H1 (cell line): Measurements from ENCODE around the gene TOMT. TPM values are rescaled to one million over a fixed set of nuclear protein-coding genes. Genes with fewer than 3 reads are reported as not detected.

ENCODE experiments used
- CTCF ChIA-PET: fragments of 300-600 bp; sonication (Branson Sonifier 250); formaldehyde crosslinking; loops from one replicate; lab custom pipeline; 2021; ENCODE audit not compliant: partially characterized antibody; lab: Charles Lee
- POLR2A ChIA-PET: fragments of 300-600 bp; sonication (Branson Sonifier 250); formaldehyde crosslinking; loops from one replicate; lab custom pipeline; 2021; ENCODE audit warnings: inconsistent platforms; ENCODE audit not compliant: partially characterized antibody; lab: Charles Lee
- DNase-seq, 2 experiments: peaks; one replicate each; pipeline versions ENCODE4 v3.0.0 to v3.0.0-alpha.2; 2010 to 2022; ENCODE audit warnings: low spot score in 2 of 2, low read depth in 1 of 2, mixed read lengths in 1 of 2
- FAIRE-seq: peaks from 2 replicates; lab custom pipeline; 2011; peaks lifted over from hg19 to GRCh38; lab: Jason Lieb, UNC
- H2AFZ ChIP-seq: 2 replicates; pipeline ENCODE4 v1.8.1; 2012; ENCODE audit warnings: low read length, inconsistent platforms
- H2AK5ac ChIP-seq: 2 replicates; pipeline ENCODE4 v1.6.1; 2013; ENCODE audit warnings: low read depth, low read length
- H2BK120ac ChIP-seq: replicated peaks from 2 replicates; pipeline ENCODE3; 2013; ENCODE audit warnings: low read depth, low read length, inconsistent platforms
- H2BK12ac ChIP-seq: 2 replicates; pipeline ENCODE4 v1.6.1; 2013; ENCODE audit warnings: low read depth, low read length
- H2BK15ac ChIP-seq: 2 replicates; pipeline ENCODE4 v1.6.1; 2013; ENCODE audit warnings: low read length
- H2BK20ac ChIP-seq: 2 replicates; pipeline ENCODE4 v1.6.1; 2013; ENCODE audit warnings: low read length
- H2BK5ac ChIP-seq: 2 replicates; pipeline ENCODE4 v1.6.1; 2013; ENCODE audit warnings: low read depth, low read length
- H3K14ac ChIP-seq: 2 replicates; pipeline ENCODE4 v1.6.1; 2013; ENCODE audit warnings: inconsistent platforms; ENCODE audit not compliant: insufficient read length
- H3K18ac ChIP-seq: 2 replicates; pipeline ENCODE4 v1.6.1; 2013; ENCODE audit warnings: low read length; ENCODE audit errors: extremely low read depth
- H3K23ac ChIP-seq: 2 replicates; pipeline ENCODE4 v1.6.1; 2013; ENCODE audit warnings: inconsistent platforms; ENCODE audit not compliant: insufficient read length
- H3K23me2 ChIP-seq: 2 replicates; pipeline ENCODE4 v1.6.1; 2013; ENCODE audit warnings: low read depth, low read length
- H3K27ac ChIP-seq: 2 replicates; pipeline ENCODE4 v1.6.1; 2011; ENCODE audit warnings: low read depth, low read length, inconsistent platforms
- H3K27me3 ChIP-seq, 4 experiments: replicated peaks in 1 of 4; 1 replicate in 1 of 4; 2 replicates in 3 of 4; pipeline versions ENCODE4 v1.6.1 to v1.8.1; 2011 to 2013; ENCODE audit warnings: low read length in 3 of 4, mild to moderate bottlenecking in 3 of 4, inconsistent platforms in 2 of 4, mixed read lengths in 2 of 4, moderate library complexity in 1 of 4; ENCODE audit not compliant: control insufficient read depth in 3 of 4, insufficient read depth in 3 of 4; ENCODE audit errors: extremely low read depth in 1 of 4
- H3K36me3 ChIP-seq, 4 experiments: 2 replicates each; pipeline versions ENCODE4 v1.6.1 to v1.8.1; 2011 to 2013; ENCODE audit warnings: mild to moderate bottlenecking in 4 of 4, low read length in 3 of 4, moderate library complexity in 2 of 4, control low read depth in 1 of 4, inconsistent platforms in 1 of 4; ENCODE audit not compliant: insufficient read depth in 4 of 4, control insufficient read depth in 2 of 4
- H3K4ac ChIP-seq: replicated peaks from 2 replicates; pipeline ENCODE3; 2013; ENCODE audit warnings: low read length, low read depth, mixed read lengths, inconsistent platforms; ENCODE audit not compliant: insufficient read length
- H3K4me1 ChIP-seq, 4 experiments: replicated peaks in 1 of 4; 1 replicate in 1 of 4; 2 replicates in 3 of 4; pipeline versions ENCODE4 v1.6.1 to v1.8.1; 2011 to 2013; ENCODE audit warnings: low read length in 3 of 4, inconsistent platforms in 2 of 4, mixed read lengths in 1 of 4; ENCODE audit not compliant: insufficient read depth in 4 of 4, control insufficient read depth in 3 of 4
- H3K4me2 ChIP-seq, 2 experiments: 2 replicates each; pipeline versions ENCODE4 v1.6.1 to v1.8.1; 2011 to 2013; ENCODE audit warnings: low read depth in 2 of 2, low read length in 2 of 2, control low read depth in 1 of 2, inconsistent platforms in 1 of 2, mild to moderate bottlenecking in 1 of 2; ENCODE audit not compliant: insufficient read depth in 1 of 2
- H3K4me3 ChIP-seq, 4 experiments: fragments of 200-600, 300-600 bp in 1 of 4; sonication (generic), shearing (Covaris generic), sonication (Bioruptor Twin) in 1 of 4; 2 replicates each; pipeline versions ENCODE4 v1.5.1 to v1.8.1; 2011 to 2016; ENCODE audit warnings: low read length in 4 of 4, low read depth in 3 of 4, control low read depth in 2 of 4, inconsistent platforms in 2 of 4, mild to moderate bottlenecking in 2 of 4, mixed read lengths in 1 of 4, moderate library complexity in 1 of 4; ENCODE audit not compliant: insufficient read depth in 2 of 4; ENCODE audit errors: extremely low read depth in 1 of 4
- H3K56ac ChIP-seq: replicated peaks from 2 replicates; pipeline ENCODE3; 2013; ENCODE audit warnings: low read depth, mild to moderate bottlenecking, mixed read lengths, low read length, inconsistent platforms; ENCODE audit not compliant: insufficient read length
- H3K79me1 ChIP-seq: 2 replicates; pipeline ENCODE4 v1.6.1; 2013; ENCODE audit warnings: low read depth, low read length, control low read depth
- H3K79me2 ChIP-seq, 2 experiments: 2 replicates each; pipeline versions ENCODE4 v1.6.1 to v1.8.1; 2012 to 2013; ENCODE audit warnings: low read length in 2 of 2, mild to moderate bottlenecking in 2 of 2, inconsistent platforms in 1 of 2; ENCODE audit not compliant: insufficient read depth in 2 of 2, control insufficient read depth in 1 of 2
- H3K9ac ChIP-seq, 4 experiments: replicated peaks in 1 of 4; 1 replicate in 1 of 4; 2 replicates in 3 of 4; pipeline versions ENCODE4 v1.6.1 to v1.8.1; 2011 to 2013; ENCODE audit warnings: low read depth in 3 of 4, low read length in 3 of 4, control low read depth in 2 of 4, mild to moderate bottlenecking in 2 of 4, moderate library complexity in 2 of 4, inconsistent platforms in 1 of 4; ENCODE audit errors: extremely low read depth in 1 of 4
- H3K9me3 ChIP-seq, 2 experiments: 2 replicates each; pipeline versions ENCODE4 v1.6.1 to v1.8.1; 2012 to 2013; ENCODE audit warnings: mild to moderate bottlenecking in 2 of 2, moderate library complexity in 2 of 2, control low read depth in 1 of 2, inconsistent platforms in 1 of 2, low read depth in 1 of 2, low read length in 1 of 2, mixed read lengths in 1 of 2; ENCODE audit not compliant: insufficient read depth in 2 of 2
- H4K20me1 ChIP-seq, 2 experiments: replicated peaks in 1 of 2; 2 replicates each; pipeline versions ENCODE3 to v1.8.1; 2011 to 2013; ENCODE audit warnings: inconsistent platforms in 2 of 2, low read length in 2 of 2, mild to moderate bottlenecking in 1 of 2; ENCODE audit not compliant: insufficient read depth in 2 of 2, control insufficient read depth in 1 of 2
- H4K5ac ChIP-seq: 2 replicates; pipeline ENCODE4 v1.6.1; 2013; ENCODE audit warnings: low read length, low read depth, mixed read lengths, inconsistent platforms; ENCODE audit not compliant: insufficient read length
- H4K8ac ChIP-seq: 2 replicates; pipeline ENCODE4 v1.8.0; 2013; ENCODE audit warnings: mild to moderate bottlenecking, moderate library complexity, low read length, inconsistent platforms; ENCODE audit not compliant: insufficient read depth; ENCODE audit errors: extremely low read depth
- H4K91ac ChIP-seq: replicated peaks from 2 replicates; pipeline ENCODE3; 2013; ENCODE audit warnings: low read length, mixed read lengths, inconsistent platforms; ENCODE audit not compliant: insufficient read length
- BRCA1 ChIP-seq: IDR thresholded peaks from 2 replicates; pipeline ENCODE4 v1.6.1; 2012; ENCODE audit warnings: low read depth, low read length, improper control_type of control experiment
- KDM5A ChIP-seq: fragments of 200-600 bp; IDR thresholded peaks from 2 replicates; pipeline ENCODE4 v1.7.1; 2012; ENCODE audit warnings: mild to moderate bottlenecking, low read length, inconsistent platforms, mixed read lengths
- RNF2 ChIP-seq: fragments of 200-900, 300-1000 bp; sonication (generic); IDR thresholded peaks from 2 replicates; pipeline ENCODE4 v1.7.1; 2016; ENCODE audit warnings: borderline replicate concordance, low read depth, mild to moderate bottlenecking, antibody characterized with exemption, low read length; ENCODE audit not compliant: poor library complexity, severe bottlenecking; ENCODE audit errors: missing control alignments
- WGBS, 2 experiments: shearing (Covaris generic) in 1 of 2; methylation state at CpG; one replicate each; pipeline versions ENCODE4 v1.1.6 to v1.1.7; 2013 to 2015; ENCODE audit warnings: low lambda C conversion rate in 2 of 2, mixed read lengths in 2 of 2, inconsistent platforms in 1 of 2, low coverage in 1 of 2, missing lambda C conversion rate in 1 of 2; ENCODE audit not compliant: insufficient replicate concordance in 2 of 2, insufficient coverage in 1 of 2, insufficient read length in 1 of 2; ENCODE audit errors: extremely low coverage in 1 of 2, missing lambda C conversion rate in 1 of 2; 5-methylcytosine and 5-hydroxymethylcytosine counted together
- microRNA-seq, 2 experiments: library from miRNA; unstranded; fragments of <30 nt; microRNA quantifications; one replicate each; pipeline versions ENCODE4 to v1.2.0, GENCODE V29; 2016 to 2020; ENCODE audit warnings: borderline microRNAs expressed in 2 of 2, borderline number of aligned reads in 2 of 2, borderline replicate concordance in 1 of 2
- polyA plus RNA-seq, 7 experiments: library from polyadenylated mRNA; depleted of rRNA in 3 of 7; stranded (reverse) in 5 of 7; unstranded in 2 of 7; fragments of >200 nt in 5 of 7; fragments of 200-250 nt in 2 of 7; gene quantifications; 1 replicate in 5 of 7; 2 replicates in 1 of 7; 4 replicates in 1 of 7; pipeline versions ENCODE4 v1.2.1 to v1.2.3, GENCODE V29; 2011 to 2013; ENCODE audit warnings: missing spikeins in 2 of 7, mixed read lengths in 2 of 7
- small RNA-seq: library from polyadenylated mRNA; stranded (forward); fragments of <200 nt; extraction: miRNeasy Mini kit (QIAGEN cat#:217004); gene quantifications from one replicate; pipeline ENCODE3, GENCODE V24; 2013; ENCODE audit not compliant: insufficient read depth
- total RNA-seq: library from RNA; stranded (reverse); fragmentation: NEBNext Ultra II Directional; extraction: Animal tissue kit (Norgen Biotek cat#: 25700); gene quantifications from 2 replicates; pipeline ENCODE4 v1.2.1, GENCODE V29; 2021

The TOMT gene
- total and polyA plus RNA-seq, 2 of the 8 experiments (the other 6 are each of a cell fraction or from before 2014, with no cell fraction given) = 0.11 TPM; not detected in 1

GRCh38 chr11:72157131-72157530, 51.4 kb downstream of the TOMT start:
- no peak overlapping the region for H3K14ac ChIP-seq
- H4K5ac ChIP-seq = no peak overlapping the region
- no peak overlapping the region for H2BK15ac ChIP-seq
- ChIA-PET CTCF (interaction anchor here (1.0 to 10.4 kb wide), 6 partner anchors 10 to 161 kb away, joined by 3 to 71 read pairs (median 4); no protein-coding TSS in a partner anchor), POLR2A (no interaction called here)
- no peak overlapping the region for H2AFZ ChIP-seq
- H3K18ac ChIP-seq = no peak overlapping the region
- no peaks in the 10 kb centered on the region for H3K9me3 ChIP-seq
- no peak overlapping the region for H3K4me3 ChIP-seq
- H2BK5ac ChIP-seq = no peak overlapping the region
- H3K27ac ChIP-seq = no peak overlapping the region
- no peak overlapping the region for H3K23ac ChIP-seq
- no peaks in the 10 kb centered on the region; the same call in 1 of the 2 replicates for H3K23me2 ChIP-seq
- no peak overlapping the region for H4K8ac ChIP-seq
- TF ChIP-seq BRCA1 (no peak), RNF2 (no peak), KDM5A (no peak)
- H2BK12ac ChIP-seq = no peak overlapping the region
- no peak overlapping the region for H3K9ac ChIP-seq
- no peak for FAIRE-seq
- no peak for DNase-seq
- H3K4me1 ChIP-seq = no peaks in the 10 kb centered on the region
- no peak overlapping the region for H3K56ac ChIP-seq
- H3K27me3 ChIP-seq = no peaks in the 10 kb centered on the region
- H3K79me1 ChIP-seq = no peaks in the 10 kb centered on the region
- 85% methylated on average over 4 of the region's 4 CpGs; no CpG with 5 or more reads in 1 of the 2 experiments for WGBS, 2 experiments
- no peak overlapping the region for H2BK20ac ChIP-seq
- H3K79me2 ChIP-seq = no peaks in the 10 kb centered on the region
- no peak overlapping the region for H2AK5ac ChIP-seq
- H2BK120ac ChIP-seq = no peak overlapping the region
- H3K36me3 ChIP-seq = no peaks in the 10 kb centered on the region
- H4K91ac ChIP-seq = no peak overlapping the region
- H3K4me2 ChIP-seq = no peak overlapping the region
- H3K4ac ChIP-seq = no peak overlapping the region
- no peaks in the 10 kb centered on the region for H4K20me1 ChIP-seq

Small RNAs within 50 kb of the gene (microRNA-seq; reads per million reads assigned to microRNA genes)
- 0.20 to 0.23 reads per million in 2 experiments for gene MIR3165

Small RNAs within 50 kb of the gene (small RNA-seq; reads per million reads assigned to genes)
- gene MIR3165 = 0.51 reads per million

Other genes starting within 250 kb of the TOMT start
- gene DEFB131B, start 227.5 kb upstream of the TOMT start, total RNA-seq = not detected in 2 replicates
- gene DEFB131B, start 227.5 kb upstream of the TOMT start, polyA plus RNA-seq (2011; rRNA removed) = not detected in 2 replicates
- 7.5 and 10.2 TPM in 2 replicates for gene XNDC1N, start 177.3 kb upstream of the TOMT start, total RNA-seq
- 4.4 and 5.8 TPM in 2 replicates for gene XNDC1N, start 177.3 kb upstream of the TOMT start, polyA plus RNA-seq (2011; rRNA removed)
- 37.2 and 39.7 TPM in 2 replicates for gene RNF121, start 176.9 kb upstream of the TOMT start, total RNA-seq
- gene RNF121, start 176.9 kb upstream of the TOMT start, polyA plus RNA-seq (2011; rRNA removed) = 51.6 and 56.5 TPM in 2 replicates
- 9.8 and 10.2 TPM in 2 replicates for gene IL18BP, start 107.0 kb upstream of the TOMT start, total RNA-seq
- gene IL18BP, start 107.0 kb upstream of the TOMT start, polyA plus RNA-seq (2011; rRNA removed) = 17.0 and 17.7 TPM in 2 replicates
- gene NUMA1, start 25.4 kb upstream of the TOMT start, total RNA-seq = 107 and 108 TPM in 2 replicates
- 101 and 137 TPM in 2 replicates for gene NUMA1, start 25.4 kb upstream of the TOMT start, polyA plus RNA-seq (2011; rRNA removed)
- gene LRRC51, start 25.1 kb upstream of the TOMT start, total RNA-seq = 6.8 and 7.9 TPM in 2 replicates
- 6.0 and 7.7 TPM in 2 replicates for gene LRRC51, start 25.1 kb upstream of the TOMT start, polyA plus RNA-seq (2011; rRNA removed)
- 81.0 and 82.1 TPM in 2 replicates for gene LAMTOR1, start 2.6 kb upstream of the TOMT start, total RNA-seq
- 160 and 164 TPM in 2 replicates for gene LAMTOR1, start 2.6 kb upstream of the TOMT start, polyA plus RNA-seq (2011; rRNA removed)
- 70.0 and 74.9 TPM in 2 replicates for gene ANAPC15, start 6.8 kb downstream of the TOMT start, total RNA-seq
- gene ANAPC15, start 6.8 kb downstream of the TOMT start, polyA plus RNA-seq (2011; rRNA removed) = 66.2 and 70.4 TPM in 2 replicates
- gene FOLR3, start 29.8 kb downstream of the TOMT start, total RNA-seq = not detected in 2 replicates
- gene FOLR3, start 29.8 kb downstream of the TOMT start, polyA plus RNA-seq (2011; rRNA removed) = not detected in 2 replicates
- gene FOLR1, start 86.2 kb downstream of the TOMT start, total RNA-seq = 0.55 TPM in 1 of 2 replicates, not detected in the other
- 1.3 and 1.9 TPM in 2 replicates for gene FOLR1, start 86.2 kb downstream of the TOMT start, polyA plus RNA-seq (2011; rRNA removed)
- not detected in 2 replicates for gene FOLR2, start 110.9 kb downstream of the TOMT start, total RNA-seq
- not detected in 2 replicates for gene FOLR2, start 110.9 kb downstream of the TOMT start, polyA plus RNA-seq (2011; rRNA removed)
- 79.1 and 79.5 TPM in 2 replicates for gene INPPL1, start 118.8 kb downstream of the TOMT start, total RNA-seq
- 54.5 and 91.4 TPM in 2 replicates for gene INPPL1, start 118.8 kb downstream of the TOMT start, polyA plus RNA-seq (2011; rRNA removed)
- gene PHOX2A, start 138.3 kb downstream of the TOMT start, total RNA-seq = 0.19 TPM in 1 of 2 replicates, not detected in the other
- 0.67 and 0.94 TPM in 2 replicates for gene PHOX2A, start 138.3 kb downstream of the TOMT start, polyA plus RNA-seq (2011; rRNA removed)